Measurements from ENCODE around the gene ATP8B4.

GRCh38 chr15:49946681-49947080, 172.4 kb downstream of the ATP8B4 start:
- TF ChIP-seq CTCF (IDR thresholded peaks at IDR 0.05) (no peak), POLR2A (IDR thresholded peaks at IDR 0.05) (no peak)
